G401.6 (cell line): ENCODE data around the gene BTRC.

ENCODE experiments used
- FAIRE-seq: peaks from 2 replicates; lab custom pipeline; 2012; peaks lifted over from hg19 to GRCh38; lab: Jason Lieb, UNC

Gene BTRC

DNA sequence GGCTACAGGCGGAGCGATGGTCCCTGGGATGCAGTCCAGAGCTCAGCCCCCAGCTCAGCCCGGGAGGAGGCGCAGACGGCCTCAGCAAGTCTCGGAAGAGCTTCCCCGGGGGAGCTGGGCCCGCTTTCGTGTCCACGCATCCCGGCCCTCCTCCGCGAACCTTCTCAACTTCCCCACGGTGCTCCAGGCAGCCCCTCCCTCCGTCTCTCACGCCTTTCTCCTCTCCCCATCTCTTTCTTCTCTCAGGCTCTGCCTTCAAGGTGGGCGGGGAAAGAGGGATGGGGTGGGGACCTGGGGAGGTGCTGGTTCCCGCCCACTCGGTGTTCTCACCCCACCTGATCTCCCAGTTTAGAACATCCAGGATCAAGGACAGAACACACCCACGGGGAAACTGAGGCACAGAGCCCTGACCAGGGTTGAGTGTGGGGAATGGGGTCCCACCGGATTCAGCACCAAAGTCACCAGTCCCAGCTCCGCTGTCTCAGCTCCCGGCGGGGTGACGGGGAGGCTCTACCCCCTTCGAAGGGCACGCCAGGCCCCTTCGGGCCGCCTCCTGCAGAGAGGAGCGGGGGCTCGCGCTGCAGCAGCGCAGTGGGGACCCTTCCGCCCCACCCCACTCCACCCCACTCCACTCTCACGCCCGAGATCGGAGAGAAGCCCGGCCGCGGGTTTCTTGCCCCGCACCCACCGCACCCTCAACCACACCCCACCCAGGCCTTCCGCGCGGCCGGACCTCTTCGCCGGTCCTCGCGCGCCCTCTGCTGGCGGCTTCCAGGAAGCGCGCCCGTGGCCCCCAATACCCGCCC is 215.9 kb downstream of the BTRC start:
- peak; percentile 23 for FAIRE-seq

DNA sequence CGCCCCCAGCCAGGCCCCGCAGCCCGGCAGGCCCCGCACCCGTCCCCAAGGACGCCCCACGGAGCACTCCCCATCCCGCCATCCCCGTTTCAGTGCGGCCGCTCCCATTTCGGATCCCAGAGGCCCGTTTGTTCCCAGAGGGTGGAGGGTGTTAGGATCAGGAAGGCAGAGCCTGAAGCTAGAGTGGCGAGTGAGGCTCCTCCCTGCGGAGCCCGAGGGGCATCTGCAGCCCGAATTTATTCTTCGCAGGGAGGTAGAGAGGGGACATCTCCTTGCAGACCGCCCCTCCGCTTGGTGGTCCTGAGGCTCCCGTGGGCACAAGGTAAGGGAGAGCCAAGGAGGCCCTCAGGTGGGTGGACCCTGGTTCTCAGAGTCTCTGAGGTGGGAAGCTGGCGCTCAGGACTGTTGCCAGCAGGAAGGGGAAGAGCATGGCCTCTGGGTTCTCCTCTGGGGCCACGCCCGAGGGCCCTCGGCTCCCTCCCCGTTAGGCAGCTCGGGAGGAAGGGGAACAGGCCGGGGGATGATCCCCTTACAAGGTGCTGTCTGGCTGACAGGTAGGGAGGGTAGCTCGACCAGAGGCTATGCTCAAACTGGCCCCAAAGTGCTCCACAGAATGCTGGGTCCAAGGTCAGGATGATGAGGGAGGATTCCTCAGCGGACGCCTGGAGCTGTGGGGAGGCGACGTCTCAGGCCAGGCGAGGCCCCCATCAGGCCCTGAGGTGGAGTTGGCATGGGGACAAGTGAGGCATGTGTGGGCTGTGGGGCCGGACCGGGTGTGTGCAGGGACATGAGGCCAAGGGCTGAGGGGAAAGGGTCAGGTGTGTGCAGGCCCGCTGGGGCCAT is 216.7 kb downstream of the BTRC start:
- no peak for FAIRE-seq

DNA sequence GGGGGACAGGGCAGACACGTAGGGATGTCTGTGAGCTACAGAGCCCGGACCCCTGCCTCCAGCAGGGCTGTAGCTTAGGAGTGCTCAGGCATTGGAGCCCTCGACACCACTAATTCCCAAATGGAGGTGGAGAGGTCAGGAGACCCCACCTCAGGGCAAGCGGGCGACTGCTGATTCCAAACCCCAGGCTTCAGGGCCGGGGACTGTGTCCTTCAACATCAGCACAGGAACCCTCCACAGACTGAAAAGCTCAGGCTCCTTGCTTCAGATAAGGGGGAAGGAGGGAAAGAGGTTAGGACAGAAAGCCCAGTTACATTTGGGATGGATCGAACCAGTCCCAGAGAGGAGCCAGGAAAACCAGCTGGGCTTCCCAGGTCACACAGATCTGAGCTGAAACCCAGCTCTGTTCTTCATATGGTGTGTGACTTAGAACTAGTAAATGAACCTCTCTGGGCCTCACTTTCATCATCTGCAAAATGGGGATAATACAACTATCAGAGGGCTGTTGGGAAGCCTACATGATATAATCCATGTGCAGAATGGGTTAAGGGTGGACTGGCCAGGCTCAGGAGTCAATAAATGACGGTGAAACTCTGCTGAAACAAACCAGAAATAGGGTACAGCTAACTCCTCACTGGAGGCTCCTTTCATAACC is 217.4 kb downstream of the BTRC start:
- no peak for FAIRE-seq

DNA sequence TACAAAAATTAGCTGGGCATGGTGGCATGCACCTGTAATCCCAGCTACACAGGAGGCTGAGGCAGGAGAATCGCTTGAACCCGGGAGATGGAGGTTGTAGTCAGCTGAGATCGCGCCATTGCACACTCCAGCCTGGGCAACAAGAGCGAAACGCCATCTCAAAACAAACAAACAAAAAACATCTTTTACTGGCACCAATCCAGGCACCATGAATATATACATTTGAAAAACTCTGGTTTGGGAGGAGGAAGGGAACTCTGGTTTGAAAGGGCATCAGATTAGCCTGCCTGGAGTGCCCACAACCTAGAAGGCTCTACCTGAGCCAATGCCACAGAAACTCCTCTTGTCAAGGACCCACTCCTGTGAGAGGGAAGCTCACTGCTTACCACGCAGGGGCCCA is 218.2 kb downstream of the BTRC start:
- FAIRE-seq: no peak

DNA sequence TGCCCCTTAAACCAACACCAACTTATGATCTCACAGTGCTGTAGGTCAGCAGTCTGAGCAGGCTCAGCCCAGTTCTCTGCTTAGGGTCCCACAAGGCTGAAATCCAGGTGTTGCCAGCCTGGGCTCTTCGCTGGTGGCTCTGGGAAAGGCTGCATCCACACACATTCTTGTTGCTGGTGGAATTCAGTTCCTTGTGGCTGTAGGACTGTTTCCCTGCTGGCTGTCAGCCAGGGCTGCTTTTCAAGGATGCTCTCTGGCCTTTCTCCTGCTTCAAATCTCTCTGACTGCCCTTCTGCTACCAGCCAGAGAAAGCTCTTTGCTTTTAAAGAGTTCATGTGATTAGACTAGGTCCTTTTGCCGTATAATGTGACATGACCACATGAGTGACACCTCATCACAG is 218.8 kb downstream of the BTRC start:
- FAIRE-seq: no peak

DNA sequence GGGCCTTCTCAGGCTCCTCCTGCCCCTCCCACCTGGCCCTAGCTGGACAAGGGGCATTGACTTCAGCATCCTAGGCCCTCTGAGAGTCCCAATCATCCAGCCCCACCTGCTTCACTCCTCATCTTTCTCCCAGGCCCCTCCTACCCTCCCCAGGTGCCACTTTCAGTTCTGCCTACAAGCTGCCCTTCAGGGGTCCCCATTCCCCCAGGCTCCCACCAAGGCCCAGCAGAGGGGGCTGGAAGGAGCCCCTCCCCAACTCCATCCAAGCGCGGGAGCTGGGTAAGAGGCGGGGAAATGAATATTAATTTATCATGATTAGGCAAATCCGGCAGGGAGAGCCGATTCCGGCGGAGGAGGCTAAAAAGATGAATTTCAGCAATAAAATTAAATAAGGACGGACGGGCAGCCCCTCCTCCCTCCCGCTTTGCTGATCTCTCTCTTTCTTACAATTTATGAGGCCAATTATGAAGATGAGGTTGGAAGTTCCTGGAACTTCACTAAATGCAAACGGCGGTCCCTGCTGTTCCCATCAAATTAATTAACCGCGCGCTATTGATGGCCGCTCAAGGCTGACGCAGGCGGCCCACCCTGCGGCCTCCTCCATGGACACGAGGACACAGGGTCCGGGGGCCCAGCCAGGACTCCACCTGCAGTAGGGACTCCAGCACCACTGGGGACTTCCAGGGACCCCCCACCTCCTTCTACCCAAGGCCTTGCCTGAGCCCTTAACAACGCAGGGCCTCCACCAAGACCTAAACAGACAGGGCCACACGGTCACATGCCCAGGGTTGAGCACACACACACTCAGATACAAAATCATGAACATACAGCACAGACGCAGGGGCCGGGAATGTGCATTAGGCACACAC is 220.2 kb downstream of the BTRC start:
- FAIRE-seq: no peak

DNA sequence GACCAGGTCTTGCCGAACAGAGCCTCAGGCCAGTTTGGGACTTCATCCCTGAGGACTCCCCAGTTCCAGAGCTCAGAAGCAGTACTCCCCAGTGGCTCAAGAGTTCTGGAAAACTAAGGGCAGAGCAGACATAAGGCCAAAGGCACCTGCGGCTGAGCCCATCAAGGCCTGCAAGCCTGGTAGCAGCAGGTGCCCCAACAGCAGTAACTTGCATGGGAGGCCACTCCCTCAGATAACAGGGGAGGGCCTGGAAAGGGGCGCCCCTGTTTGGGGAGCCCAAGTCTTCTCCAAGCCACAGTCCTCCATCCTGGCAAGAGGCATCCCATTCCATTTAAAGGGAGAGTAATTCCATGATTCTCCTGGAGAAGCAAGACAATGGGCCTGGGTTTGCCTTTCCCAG is 221.1 kb downstream of the BTRC start:
- FAIRE-seq: no peak

DNA sequence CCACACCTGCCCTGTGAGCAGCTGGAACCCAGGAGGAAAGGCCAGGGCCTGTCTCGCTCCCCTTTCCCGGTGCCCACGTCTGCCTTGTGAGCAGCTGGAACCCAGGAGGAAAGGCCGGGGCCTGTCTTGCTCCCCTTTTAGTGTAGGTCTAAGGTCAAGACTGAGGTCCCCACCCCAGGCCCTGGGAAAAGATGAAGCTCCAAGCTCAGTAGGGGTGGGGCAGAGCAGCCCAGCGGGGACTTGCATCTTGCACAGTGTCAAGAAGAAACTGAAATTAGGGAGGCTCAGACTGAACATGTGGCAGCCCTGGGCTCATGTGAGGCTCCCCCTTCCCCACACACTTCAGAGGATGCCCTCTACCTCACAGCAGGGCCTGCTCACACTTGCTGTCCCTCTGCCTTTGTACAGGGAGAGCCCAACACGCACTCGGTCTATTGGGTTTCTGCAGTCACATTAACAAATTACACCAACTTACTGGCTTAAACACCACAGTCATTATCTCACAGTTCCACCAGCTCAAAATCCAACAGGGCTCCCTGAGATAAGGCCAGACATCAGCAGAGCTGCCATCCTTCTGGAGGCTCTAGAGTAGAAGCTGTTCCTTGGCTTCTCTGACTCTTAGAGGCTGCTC is 221.7 kb downstream of the BTRC start:
- no peak for FAIRE-seq

DNA sequence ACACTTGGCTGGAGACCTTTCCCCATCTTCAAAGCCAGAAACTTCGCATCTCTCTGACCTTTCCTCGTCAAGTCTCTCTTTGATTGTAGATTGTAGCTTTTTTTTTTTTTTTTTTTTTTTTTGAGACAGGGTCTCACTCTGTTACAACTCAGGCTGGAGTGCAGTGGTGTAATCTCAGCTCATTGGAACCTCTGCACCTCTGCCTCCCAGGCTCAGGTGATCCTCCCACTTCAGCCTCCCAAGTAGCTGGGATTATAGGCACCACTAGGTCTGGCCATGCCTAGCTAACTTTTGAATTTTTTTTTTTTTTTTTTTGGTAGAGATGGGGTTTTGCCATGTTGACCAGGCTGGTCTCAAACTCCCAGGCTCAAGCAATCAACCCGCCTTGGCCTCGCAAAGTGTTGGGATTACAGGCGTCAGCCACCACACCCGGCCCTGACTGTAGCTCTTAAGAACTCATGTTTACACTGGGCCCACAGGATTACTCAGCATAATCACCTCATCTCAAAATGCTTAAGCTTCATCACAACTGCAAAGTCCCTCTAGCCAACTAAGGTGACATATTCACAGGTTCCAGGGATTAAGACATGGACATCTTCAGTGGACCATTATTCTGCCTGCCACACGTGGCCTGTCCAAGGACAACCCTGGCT is 222.4 kb downstream of the BTRC start:
- no peak for FAIRE-seq

DNA sequence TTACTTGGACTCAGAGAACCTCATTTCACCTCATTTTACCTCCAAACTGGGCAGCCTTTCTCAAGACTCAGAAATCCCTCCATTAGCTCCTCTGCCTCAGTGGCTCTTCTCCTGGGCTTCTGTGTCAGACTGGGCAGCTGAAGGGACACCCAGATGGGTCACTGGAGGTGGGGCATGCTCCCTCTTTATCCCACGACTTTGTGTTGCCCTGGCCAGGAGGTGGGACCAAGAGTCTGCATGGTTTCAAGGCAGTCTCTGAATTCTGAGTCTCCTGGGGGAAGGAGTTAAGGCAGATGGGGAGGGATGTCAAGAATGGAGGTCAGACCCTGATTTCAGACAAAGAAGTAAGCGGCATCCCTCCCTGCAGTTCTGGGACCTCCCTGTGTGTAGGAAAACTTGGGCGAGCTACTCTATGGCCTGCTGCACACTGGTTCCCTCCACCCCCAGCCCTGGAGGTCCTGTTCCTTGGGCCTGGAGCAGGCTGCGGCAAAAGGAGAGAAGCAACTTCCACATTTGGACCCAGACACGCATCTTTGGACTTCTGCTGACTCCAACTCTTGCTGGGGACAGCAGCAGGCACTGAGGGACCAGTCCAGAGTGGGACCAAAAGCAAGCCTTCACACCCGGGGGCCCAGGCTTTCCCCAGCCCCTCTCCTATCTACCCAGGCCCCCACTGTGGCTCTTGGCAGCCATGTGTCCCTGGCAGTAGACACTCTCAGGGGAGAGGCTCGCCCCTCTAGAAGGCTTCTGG is 223.3 kb downstream of the BTRC start:
- FAIRE-seq: no peak

DNA sequence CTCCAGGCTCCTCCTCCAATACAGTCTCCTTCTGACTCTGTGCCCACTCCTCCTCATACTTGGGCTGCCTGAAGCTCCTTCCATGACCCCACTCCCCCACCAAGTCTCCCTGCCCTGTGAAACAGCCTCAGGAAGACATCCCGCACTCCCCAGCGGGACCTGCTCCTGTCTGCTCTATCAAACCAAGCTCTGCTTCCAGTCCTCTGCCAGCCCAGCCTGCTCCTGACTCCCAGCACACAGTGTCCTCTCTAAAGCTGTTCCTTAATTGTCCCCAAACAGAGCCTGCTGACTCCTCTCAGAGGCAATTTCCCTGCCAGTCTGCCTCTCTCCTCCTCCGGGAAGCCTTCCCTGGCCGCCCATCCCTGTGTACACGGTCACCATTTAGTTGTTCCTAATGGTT is 224.2 kb downstream of the BTRC start:
- FAIRE-seq: no peak

DNA sequence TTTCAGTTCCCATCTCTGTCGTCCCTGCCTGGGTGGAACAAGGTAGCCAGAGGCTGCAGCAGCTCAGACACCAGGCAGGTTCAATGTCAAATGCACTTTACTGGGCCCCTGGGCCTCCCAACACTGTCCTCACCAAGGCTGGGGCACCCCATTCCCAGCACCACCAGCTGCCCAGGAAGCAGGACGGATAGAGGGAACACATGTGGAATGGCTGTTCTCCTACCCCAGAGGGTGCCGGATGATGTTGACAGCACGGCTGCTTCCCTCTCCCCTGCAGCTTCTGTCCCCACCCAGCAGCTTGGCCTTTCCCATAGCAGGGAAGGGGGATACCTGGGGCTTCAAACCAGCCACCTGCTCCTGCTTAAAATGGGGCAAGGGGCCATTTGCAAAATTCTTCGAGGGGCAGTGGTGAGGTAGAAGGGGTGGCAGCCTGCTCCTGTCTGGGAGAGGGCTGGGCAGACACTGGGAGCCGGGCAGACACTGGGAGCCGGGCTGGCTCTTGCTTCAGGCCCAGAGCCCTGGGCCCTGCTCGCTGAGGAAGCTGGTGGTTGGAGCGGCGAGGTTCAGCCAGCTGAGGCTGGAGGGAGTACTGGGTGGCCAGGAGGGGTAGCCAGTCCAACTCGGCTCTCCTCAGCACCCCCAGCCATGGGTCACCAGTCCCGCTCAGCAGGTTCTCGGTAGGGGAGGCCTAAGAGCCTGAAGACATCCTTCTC is 225.0 kb downstream of the BTRC start:
- no peak for FAIRE-seq

DNA sequence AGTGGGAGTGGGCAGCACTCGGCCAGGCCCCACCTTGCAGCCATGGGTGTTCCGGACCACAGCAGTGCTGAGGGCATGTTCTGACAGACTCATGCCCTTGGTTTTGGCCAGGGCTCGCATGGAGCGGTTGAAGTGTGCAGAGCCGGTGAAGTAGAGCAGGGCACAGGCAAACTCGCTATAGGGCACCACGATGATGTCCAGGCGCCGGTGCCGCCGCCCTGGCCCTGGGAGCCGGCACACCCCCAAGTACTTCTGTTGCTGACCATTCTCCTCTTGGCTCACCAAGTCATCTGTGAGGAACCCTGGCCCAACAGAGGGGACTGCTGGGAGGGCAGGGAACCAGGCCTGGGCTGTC is 225.5 kb downstream of the BTRC start:
- FAIRE-seq: no peak

DNA sequence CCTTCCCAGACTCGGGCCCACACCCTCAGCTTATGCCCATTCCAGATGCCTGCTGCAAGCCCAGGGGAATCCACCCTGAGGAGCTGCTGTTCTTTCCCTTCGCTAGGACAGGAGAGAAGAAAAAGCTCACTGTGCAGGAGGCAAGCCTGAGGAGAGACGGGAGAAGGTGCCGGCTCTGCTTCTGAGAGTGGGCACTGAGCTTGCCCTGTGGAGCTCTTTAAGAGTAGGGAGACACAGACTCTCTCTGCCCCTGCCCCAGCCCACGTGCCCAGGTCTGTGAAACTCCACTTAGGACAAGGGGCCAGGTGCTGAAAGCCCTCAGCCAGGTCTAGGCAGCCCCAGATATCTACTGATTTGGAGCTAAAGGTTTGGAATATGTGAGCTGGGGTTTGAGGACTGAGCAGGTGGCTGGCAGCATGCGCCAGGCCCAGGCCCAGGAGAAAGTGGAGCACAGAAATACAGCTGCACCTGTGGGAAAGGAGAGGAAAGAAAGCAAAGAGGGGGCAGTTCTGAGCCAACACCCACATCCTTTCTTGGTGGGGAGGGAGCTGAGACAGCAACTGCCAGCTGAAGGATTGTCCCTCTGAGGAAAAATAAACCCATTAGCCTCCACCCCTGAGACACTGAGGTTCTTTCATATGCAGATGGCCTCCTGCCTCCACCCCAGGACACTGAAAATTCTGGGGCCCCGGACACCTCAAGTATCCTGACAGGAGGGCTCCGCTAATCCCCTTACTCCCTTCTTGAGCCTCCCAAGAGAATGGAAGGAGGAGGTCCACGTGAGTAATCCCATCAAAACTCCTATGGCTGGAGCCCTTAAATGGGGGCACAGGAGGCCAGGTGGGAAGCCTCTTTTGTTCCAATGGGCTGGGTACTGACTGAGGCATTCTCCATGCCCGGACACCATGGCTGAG is 226.8 kb downstream of the BTRC start:
- no peak for FAIRE-seq

DNA sequence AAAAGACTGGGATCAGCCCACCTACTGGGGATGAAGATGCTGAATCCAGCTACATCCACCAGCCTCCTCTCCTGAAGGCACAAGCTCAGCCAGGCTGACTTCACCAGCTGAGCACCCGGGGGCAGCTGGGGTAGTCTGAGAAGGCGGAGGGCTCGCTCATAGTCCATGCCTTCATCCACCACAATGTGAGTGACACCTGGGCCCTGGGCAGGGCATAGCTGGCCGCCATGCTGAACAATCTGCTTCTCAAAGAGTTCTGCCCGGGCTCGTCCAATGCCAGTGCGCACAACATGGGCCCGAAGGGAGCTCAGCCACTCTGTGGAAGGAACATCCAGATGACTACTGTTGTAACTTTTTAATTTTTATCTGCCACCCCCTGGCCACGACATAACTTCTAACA is 231.9 kb downstream of the BTRC start:
- FAIRE-seq: no peak

DNA sequence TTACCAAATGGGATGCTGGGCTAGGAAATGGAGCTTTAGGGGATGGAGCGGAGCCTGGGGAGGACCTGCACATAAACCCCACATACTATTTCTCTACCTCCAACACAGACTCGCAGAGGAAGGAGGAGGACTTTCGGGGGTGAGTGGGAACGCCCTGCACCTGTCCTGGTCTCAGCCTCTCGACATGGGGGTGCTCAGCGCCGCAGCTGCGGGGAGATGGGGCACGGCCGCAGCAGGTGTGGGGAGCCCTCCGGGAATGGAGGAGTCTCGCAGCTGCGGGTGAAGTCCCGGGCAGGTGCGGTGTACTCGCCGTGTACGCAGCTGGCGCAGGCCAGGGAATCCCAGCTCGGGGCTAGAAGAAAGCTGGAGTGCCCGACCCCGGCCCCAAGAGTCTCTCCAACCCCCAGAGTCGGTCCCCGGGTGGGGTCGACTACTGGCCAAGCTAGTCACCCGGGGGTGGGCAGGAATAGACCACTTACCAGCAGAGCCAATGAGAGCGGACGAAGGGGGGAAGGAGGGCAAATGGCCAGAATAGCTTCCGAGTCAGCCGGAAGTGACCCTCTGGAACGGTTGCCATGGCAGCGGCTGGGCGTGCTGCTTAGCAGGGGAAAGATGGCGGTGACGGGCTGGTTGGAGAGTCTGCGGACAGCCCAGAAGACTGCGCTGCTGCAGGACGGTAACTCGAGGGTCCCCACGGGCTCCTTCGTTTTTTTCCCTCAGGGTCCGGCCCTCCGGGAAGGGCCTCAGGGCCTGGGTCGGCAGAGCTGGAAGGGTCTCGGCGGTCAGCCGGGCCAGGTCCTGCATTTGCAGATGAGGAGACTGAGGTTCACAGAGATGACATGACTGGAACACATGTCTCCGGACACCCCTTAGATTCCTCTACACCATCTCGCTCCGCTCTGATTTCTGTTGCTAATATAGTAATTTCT is 234.0 kb downstream of the BTRC start, which contains the start of the genes DPCD and POLL:
DPCD (plus strand) TSS at position 597 of the 929 bp plus-strand sequence; CDS start at position 613, 16 bp downstream.
POLL (minus strand) TSS at position 533 of the 929 bp plus-strand sequence. CDS start 897 bp downstream, outside the sequence.
- FAIRE-seq: peak; percentile 97

DNA sequence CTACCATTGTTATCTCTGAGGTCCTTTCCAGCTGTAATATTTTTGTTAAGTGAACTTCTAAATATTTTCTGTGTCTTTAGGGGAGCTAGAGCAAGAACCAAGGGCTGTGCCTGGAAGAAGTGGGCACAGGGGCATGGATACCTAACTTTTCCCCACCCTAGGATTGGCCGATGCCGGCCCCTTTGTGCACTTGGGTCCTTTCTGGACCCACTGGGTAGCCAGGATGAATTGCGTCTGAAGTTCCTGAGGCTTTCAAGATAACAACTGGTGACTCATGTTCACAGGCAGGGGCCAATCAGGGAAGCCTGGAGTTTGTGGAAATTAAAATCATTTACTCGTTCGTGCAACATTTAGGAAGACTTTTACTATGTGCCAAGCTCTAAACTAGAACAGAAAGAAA is 234.9 kb downstream of the BTRC start:
- FAIRE-seq: peak; percentile 73
